HepG2 (cell line): ENCODE data around the gene ZNF548. TPM values are rescaled to one million over a fixed set of nuclear protein-coding genes. Genes with fewer than 3 reads are reported as not detected.

ENCODE experiments used
- AKAP8 ChIP-seq: sonication (generic); formaldehyde crosslinking; IDR thresholded peaks from 2 replicates; pipeline ENCODE4 v1.5.1; 2020; ENCODE audit warnings: mild to moderate bottlenecking, missing genetic modification reagents
- BATF2 ChIP-seq: sonication (generic); formaldehyde crosslinking; IDR thresholded peaks from 2 replicates; pipeline ENCODE4 v1.8.0; 2022; ENCODE audit warnings: mild to moderate bottlenecking, missing genetic modification reagents, moderate library complexity
- ELK4 ChIP-seq: sonication (generic); formaldehyde crosslinking; IDR thresholded peaks from 2 replicates; pipeline ENCODE4 v1.9.0; 2021; ENCODE audit warnings: missing genetic modification reagents, borderline replicate concordance
- ETV5 ChIP-seq: IDR thresholded peaks from 2 replicates; pipeline ENCODE4 v1.6.1; 2018; ENCODE audit warnings: missing biosample characterization, missing genetic modification reagents, inconsistent platforms, borderline replicate concordance
- FIP1L1 ChIP-seq: fragments of 200-400 bp; formaldehyde crosslinking; IDR thresholded peaks from 2 replicates; pipeline ENCODE4 v1.6.1; 2018; ENCODE audit warnings: low read depth, mild to moderate bottlenecking, low read length, moderate library complexity, borderline replicate concordance; ENCODE audit not compliant: insufficient read depth
- GMEB1 ChIP-seq: sonication (generic); formaldehyde crosslinking; IDR thresholded peaks from 2 replicates; pipeline ENCODE4 v1.5.1; 2020; ENCODE audit warnings: missing genetic modification reagents, mild to moderate bottlenecking, borderline replicate concordance
- HOXA9 ChIP-seq: sonication (generic); formaldehyde crosslinking; IDR thresholded peaks from 2 replicates; pipeline ENCODE4 v1.8.1; 2022; ENCODE audit warnings: missing genetic modification reagents, mild to moderate bottlenecking, moderate library complexity, borderline replicate concordance
- MIER2 ChIP-seq: IDR thresholded peaks from 2 replicates; pipeline ENCODE4 v1.6.1; 2016; ENCODE audit warnings: missing biosample characterization, missing genetic modification reagents
- MIXL1 ChIP-seq: IDR thresholded peaks from 2 replicates; pipeline ENCODE4 v1.6.1; 2016
- MXD3 ChIP-seq: IDR thresholded peaks from 2 replicates; pipeline ENCODE4 v1.6.1; 2016; ENCODE audit warnings: mild to moderate bottlenecking, missing biosample characterization, missing genetic modification reagents
- NRL ChIP-seq: sonication (generic); formaldehyde crosslinking; IDR thresholded peaks from 2 replicates; pipeline ENCODE4 v1.5.0; 2020; ENCODE audit warnings: missing genetic modification reagents, mild to moderate bottlenecking, moderate library complexity, borderline replicate concordance
- RARG ChIP-seq: sonication (generic); formaldehyde crosslinking; IDR thresholded peaks from 2 replicates; pipeline ENCODE4 v1.4.0; 2020; ENCODE audit warnings: low read depth, mild to moderate bottlenecking, missing genetic modification reagents
- SMAD3 ChIP-seq: sonication (generic); formaldehyde crosslinking; IDR thresholded peaks from 2 replicates; pipeline ENCODE4 v1.4.0; 2020; ENCODE audit warnings: missing genetic modification reagents
- SRSF1 ChIP-seq: fragments of 200-400 bp; formaldehyde crosslinking; optimal IDR thresholded peaks from 2 replicates; pipeline ENCODE3; 2017; ENCODE audit warnings: mild to moderate bottlenecking, low read depth, low read length, moderate library complexity
- TAF1 ChIP-seq: sonication (generic); formaldehyde crosslinking; IDR thresholded peaks from 2 replicates; pipeline ENCODE4 v1.4.0; 2020; ENCODE audit warnings: missing genetic modification reagents
- XBP1 ChIP-seq: sonication (generic); formaldehyde crosslinking; IDR thresholded peaks from 2 replicates; pipeline ENCODE4 v1.5.0; 2020; ENCODE audit warnings: missing genetic modification reagents
- ZBTB3 ChIP-seq: sonication (generic); formaldehyde crosslinking; IDR thresholded peaks from 2 replicates; pipeline ENCODE4 v1.4.0; 2020; ENCODE audit warnings: low read depth, mild to moderate bottlenecking, moderate library complexity, missing genetic modification reagents, borderline replicate concordance
- ZFAT ChIP-seq: sonication (generic); formaldehyde crosslinking; conservative IDR thresholded peaks from 2 replicates; pipeline ENCODE4 v1.8.1; 2023; ENCODE audit warnings: missing genetic modification reagents, inconsistent platforms
- ZNF350 ChIP-seq: sonication (generic); formaldehyde crosslinking; IDR thresholded peaks from 2 replicates; pipeline ENCODE4 v1.4.0; 2020; ENCODE audit warnings: mild to moderate bottlenecking, low read depth, missing genetic modification reagents, borderline replicate concordance
- ZNF530 ChIP-seq: sonication (generic); formaldehyde crosslinking; IDR thresholded peaks from 2 replicates; pipeline ENCODE4 v1.5.0; 2020; ENCODE audit warnings: low read depth, mild to moderate bottlenecking, missing genetic modification reagents
- ZNF550 ChIP-seq: sonication (generic); formaldehyde crosslinking; IDR thresholded peaks from 2 replicates; pipeline ENCODE4 v1.4.0; 2020; ENCODE audit warnings: mild to moderate bottlenecking, missing genetic modification reagents, borderline replicate concordance
- ZNF598 ChIP-seq: sonication (generic); formaldehyde crosslinking; IDR thresholded peaks from 2 replicates; pipeline ENCODE4 v1.5.1; 2020; ENCODE audit warnings: mild to moderate bottlenecking, missing genetic modification reagents, borderline replicate concordance
- ZNF629 ChIP-seq: sonication (generic); formaldehyde crosslinking; conservative IDR thresholded peaks from 2 replicates; pipeline ENCODE4 v1.5.0; 2020; ENCODE audit warnings: missing genetic modification reagents
- ZSCAN30 ChIP-seq: sonication (generic); formaldehyde crosslinking; IDR thresholded peaks from 2 replicates; pipeline ENCODE4 v1.5.0; 2020; ENCODE audit warnings: mild to moderate bottlenecking, missing genetic modification reagents
- polyA plus RNA-seq, 8 experiments: library from polyadenylated mRNA; depleted of rRNA in 3 of 8; stranded (reverse) in 7 of 8; unstranded in 1 of 8; fragments of >200 nt; fragmentation: Illumina TruSeq in 4 of 8; extraction: Trizol in 4 of 8; gene quantifications; 2 replicates each; pipeline versions ENCODE4 v1.2.1 to v1.2.3, GENCODE V29; 2011 to 2016; ENCODE audit warnings: low read depth in 4 of 8, missing spikeins in 1 of 8, mixed read lengths in 1 of 8; ENCODE audit not compliant: insufficient read depth in 1 of 8
- total RNA-seq, 5 experiments: library from RNA; depleted of rRNA; stranded (reverse); fragments of >200 nt; fragmentation: Illumina TruSeq; extraction: Trizol; gene quantifications; 2 replicates each; pipeline ENCODE4 v1.2.3, GENCODE V29; 2016; ENCODE audit warnings: low read depth in 1 of 5
- TF ChIP-seq, protein P1 (sequence below): IDR thresholded peaks from 2 replicates; pipeline ENCODE4 v1.6.1; 2016; ENCODE audit warnings: control low read depth

The ZNF548 gene
- total and polyA plus RNA-seq, 2 of the 13 experiments (the other 11 are each of a cell fraction or from before 2014, with no cell fraction given): 19.6 to 24.9 TPM

- no peak for TF ChIP-seq ZNF598 (CRISPR knock-in tag)
- TF ChIP-seq, protein P1, sequence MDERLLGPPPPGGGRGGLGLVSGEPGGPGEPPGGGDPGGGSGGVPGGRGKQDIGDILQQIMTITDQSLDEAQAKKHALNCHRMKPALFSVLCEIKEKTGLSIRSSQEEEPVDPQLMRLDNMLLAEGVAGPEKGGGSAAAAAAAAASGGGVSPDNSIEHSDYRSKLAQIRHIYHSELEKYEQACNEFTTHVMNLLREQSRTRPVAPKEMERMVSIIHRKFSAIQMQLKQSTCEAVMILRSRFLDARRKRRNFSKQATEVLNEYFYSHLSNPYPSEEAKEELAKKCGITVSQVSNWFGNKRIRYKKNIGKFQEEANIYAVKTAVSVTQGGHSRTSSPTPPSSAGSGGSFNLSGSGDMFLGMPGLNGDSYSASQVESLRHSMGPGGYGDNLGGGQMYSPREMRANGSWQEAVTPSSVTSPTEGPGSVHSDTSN (CRISPR knock-in tag): 0 out of 2 replicates have a peak, but pooled peaks have one; percentile 20
- TF ChIP-seq ZFAT: no peak
- peak; percentile 82 for TF ChIP-seq NRL
- no peak for TF ChIP-seq ELK4 (CRISPR knock-in tag)
- no peak for TF ChIP-seq AKAP8 (CRISPR knock-in tag)
- TF ChIP-seq ZNF530 (CRISPR knock-in tag): no peak
- TF ChIP-seq ZBTB3 (CRISPR knock-in tag): no peak
- TF ChIP-seq BATF2: no peak
- TF ChIP-seq ZSCAN30: no peak
- peak; percentile 89 for TF ChIP-seq ETV5 (CRISPR knock-in tag)
- TF ChIP-seq FIP1L1: no peak
- peak; percentile 91 for TF ChIP-seq ZNF629 (CRISPR knock-in tag)
- TF ChIP-seq GMEB1: peak; percentile 99
- TF ChIP-seq SMAD3: peak; percentile 23; the same call in 1 of the 2 replicates
- peak; percentile 68 for TF ChIP-seq MIXL1 (CRISPR knock-in tag)
- TF ChIP-seq TAF1 (CRISPR knock-in tag): peak; percentile 68; the same call in 1 of the 2 replicates
- peak; percentile 87; the same call in 1 of the 2 replicates for TF ChIP-seq ZNF350
- 0 out of 2 replicates have a peak, but pooled peaks have one; percentile 28 for TF ChIP-seq MIER2 (CRISPR knock-in tag)
- TF ChIP-seq MXD3 (CRISPR knock-in tag): peak; percentile 28
- no peak for TF ChIP-seq RARG (CRISPR knock-in tag)
- no peak for TF ChIP-seq ZNF550 (CRISPR knock-in tag)
- TF ChIP-seq SRSF1: no peak
- no peak for TF ChIP-seq XBP1
- TF ChIP-seq HOXA9: no peak
Measured at GRCh38 chr19:57389730-57390598, at the start of gene ZNF548 (continued).
